OCI-LY7 (cell line): ENCODE measurements around the gene SLC35E1. TPM values are rescaled to one million over a fixed set of nuclear protein-coding genes. Genes with fewer than 3 reads are reported as not detected.
"Not testable (repeated sequence)": the region's sequence is repeated elsewhere in the genome, so short reads cannot be mapped to it uniquely, and the experiment has no call there.

ENCODE experiments used
- BruUV-seq: library from RNA; stranded (reverse); fragments of 400-500 nt; replicated peaks from 2 replicates; lab custom pipeline; 2021; lab: Mats Ljungman, UMichigan
- CTCF ChIA-PET: fragments of 300-600 bp; sonication (Branson Sonifier 250); formaldehyde crosslinking; loops from one replicate; lab custom pipeline; 2022; ENCODE audit warnings: antibody characterized with exemption; ENCODE audit not compliant: unreplicated experiment; lab: Charles Lee
- POLR2A ChIA-PET: fragments of 300-600 bp; sonication (Branson Sonifier 250); formaldehyde crosslinking; loops from one replicate; lab custom pipeline; 2022; ENCODE audit warnings: antibody characterized with exemption; lab: Charles Lee
- DNase-seq: peaks from one replicate; pipeline ENCODE4 v3.0.0-alpha.2; 2015; ENCODE audit warnings: low spot score
- H2AFZ ChIP-seq: fragments of 200-600 bp; sonication (generic), shearing (Covaris generic); 2 replicates; pipeline ENCODE4 v1.6.1; 2014; ENCODE audit warnings: mild to moderate bottlenecking, antibody characterized with exemption, low read length, moderate library complexity
- H3K27ac ChIP-seq: fragments of 200-600 bp; sonication (generic); 2 replicates; pipeline ENCODE4 v1.5.1; 2014; ENCODE audit warnings: mixed run types, low read depth, mild to moderate bottlenecking, moderate library complexity, low read length, inconsistent platforms; ENCODE audit not compliant: poor library complexity, severe bottlenecking
- H3K36me3 ChIP-seq: fragments of 200-600 bp; sonication (generic); 2 replicates; pipeline ENCODE4 v1.6.1; 2014; ENCODE audit warnings: mild to moderate bottlenecking, antibody characterized with exemption, low read length, moderate library complexity, mixed read lengths; ENCODE audit not compliant: insufficient read depth
- H3K4me1 ChIP-seq: fragments of 200-600 bp; sonication (generic); 2 replicates; pipeline ENCODE4 v1.5.1; 2014; ENCODE audit warnings: mild to moderate bottlenecking, low read length; ENCODE audit not compliant: insufficient read depth, poor library complexity, severe bottlenecking
- H3K4me2 ChIP-seq: fragments of 200-600 bp; sonication (generic); 2 replicates; pipeline ENCODE4 v1.6.1; 2014; ENCODE audit warnings: mild to moderate bottlenecking, low read length
- H3K4me3 ChIP-seq: fragments of 200-600 bp; sonication (generic); 2 replicates; pipeline ENCODE4 v1.5.1; 2014; ENCODE audit warnings: mild to moderate bottlenecking, low read depth, low read length; ENCODE audit not compliant: poor library complexity, severe bottlenecking
- H3K79me2 ChIP-seq: fragments of 200-600 bp; sonication (generic); 2 replicates; pipeline ENCODE4 v1.6.1; 2016; ENCODE audit warnings: low read depth, mild to moderate bottlenecking, low read length, moderate library complexity, mixed read lengths; ENCODE audit not compliant: insufficient read depth
- H3K9me2 ChIP-seq: fragments of 200-600 bp; sonication (generic); 2 replicates; pipeline ENCODE4 v1.6.1; 2016; ENCODE audit warnings: mild to moderate bottlenecking, low read length, mixed read lengths; ENCODE audit not compliant: insufficient read depth
- H3K9me3 ChIP-seq: fragments of 200-600 bp; sonication (generic); 2 replicates; pipeline ENCODE4 v1.6.1; 2014; ENCODE audit warnings: mild to moderate bottlenecking, mixed run types, low read length, mixed read lengths
- H4K20me1 ChIP-seq: fragments of 200-600 bp; sonication (generic); 2 replicates; pipeline ENCODE4 v1.6.1; 2014; ENCODE audit warnings: mild to moderate bottlenecking, antibody characterized with exemption, low read length, moderate library complexity, mixed read lengths; ENCODE audit not compliant: insufficient read depth
- CTCF ChIP-seq: fragments of 200-600 bp; sonication (generic); conservative IDR thresholded peaks from 2 replicates; pipeline ENCODE4 v1.5.1; 2014; ENCODE audit warnings: mild to moderate bottlenecking, antibody characterized with exemption, low read length, moderate library complexity, mixed read lengths
- EZH2phosphoT487 ChIP-seq: fragments of 200-600 bp; sonication (generic); IDR thresholded peaks from 2 replicates; pipeline ENCODE4 v1.6.1; 2018; ENCODE audit warnings: low read depth, borderline replicate concordance, mild to moderate bottlenecking, mixed run types, antibody characterized with exemption, low read length, moderate library complexity, mixed read lengths
- intact Hi-C: fragments of 100-400 bp; cut with micrococcal nuclease; formaldehyde crosslinking; loops from one replicate; pipeline ENCODE4 v1.10.0; 2022; ENCODE audit not compliant: unreplicated experiment
- total RNA-seq, 2 experiments: library from RNA; depleted of rRNA in 1 of 2; stranded (reverse); fragments of >200 nt in 1 of 2; shearing (Covaris generic) in 1 of 2; gene quantifications; 2 replicates each; pipeline ENCODE4 v1.2.3, GENCODE V29; 2014 to 2022

Gene SLC35E1
- total RNA-seq, 2 experiments from 2014 or later, result 21.1 to 41.2 TPM

GRCh38 chr19:16548956-16549355, 23.3 kb downstream of the SLC35E1 start:
- TF ChIP-seq CTCF, result no peak
- TF ChIP-seq EZH2phosphoT487, result no peak
- Histone ChIP-seq H3K79me2 (peaks cover 17% of the 10 kb centered on the region; the same call in 1 of the 2 replicates), H3K9me2 (no peaks in the 10 kb centered on the region), H3K36me3 (peaks cover 29% of the 10 kb centered on the region), H4K20me1 (no peaks in the 10 kb centered on the region), H3K27ac (no peak overlapping the region), H3K9me3 (no peaks in the 10 kb centered on the region), H3K4me2 (no peak overlapping the region), H3K4me1 (peaks cover 17% of the 10 kb centered on the region), H2AFZ (no peak overlapping the region), H3K4me3 (no peak overlapping the region)
- DNase-seq, result no peak
- ChIA-PET CTCF (interaction anchor here (0.6 kb wide), 1 partner anchor 171 kb away, joined by 4 read pairs; no protein-coding TSS in a partner anchor), POLR2A (interaction anchor here (0.8 kb wide), 1 partner anchor 80 kb away, joined by 4 read pairs; no protein-coding TSS in a partner anchor)
- intact Hi-C loops, result no loop called here
- no TSS peak for BruUV-seq

- H3K9me3 ChIP-seq, result no peaks in the 10 kb centered on the region
- no peak overlapping the region for H2AFZ ChIP-seq
- peaks cover 33% of the 10 kb centered on the region for H3K4me1 ChIP-seq
- H3K4me3 ChIP-seq, result peak overlapping the region; percentile 34
- intact Hi-C loops, result loop anchor here (5.0 kb wide), 1 partner anchor 43 kb away; no protein-coding TSS in a partner anchor
- no peaks in the 10 kb centered on the region for H3K9me2 ChIP-seq
- peak; percentile 49 for DNase-seq
- H3K79me2 ChIP-seq, result peaks cover 57% of the 10 kb centered on the region
- H3K4me2 ChIP-seq, result peak overlapping the region; percentile 61
- no TSS peak for BruUV-seq
- peaks cover 12% of the 10 kb centered on the region; the same call in 1 of the 2 replicates for H4K20me1 ChIP-seq
- ChIA-PET CTCF (no interaction called here), POLR2A (interaction anchor here (1.0 to 2.1 kb wide), 2 partner anchors 40 to 101 kb away, joined by 3 to 4 read pairs; no protein-coding TSS in a partner anchor)
- TF ChIP-seq CTCF (no peak), EZH2phosphoT487 (no peak)
- H3K36me3 ChIP-seq, result peaks cover 20% of the 10 kb centered on the region
- peak overlapping the region; percentile 57 for H3K27ac ChIP-seq
Measured at GRCh38 chr19:16544473-16545231, 27.6 kb downstream of the SLC35E1 start.

- H2AFZ ChIP-seq, CTCF ChIA-PET, DNase-seq, H3K9me2 ChIP-seq, BruUV-seq, H3K9me3 ChIP-seq: not testable (repeated sequence)
- POLR2A ChIA-PET, result interaction anchor here (0.6 to 2.1 kb wide), 6 partner anchors 43 to 581 kb away, joined by 3 to 7 read pairs (median 4); no protein-coding TSS in a partner anchor
- H3K36me3 ChIP-seq, result peaks cover 28% of the 10 kb centered on the region
- H3K27ac ChIP-seq, result peak overlapping the region; percentile 71
- H3K4me2 ChIP-seq, result peak overlapping the region; percentile 95
- peaks cover 12% of the 10 kb centered on the region; the same call in 1 of the 2 replicates for H4K20me1 ChIP-seq
- peak overlapping the region; percentile 96 for H3K4me3 ChIP-seq
- H3K4me1 ChIP-seq, result peaks cover 33% of the 10 kb centered on the region
- peaks cover 66% of the 10 kb centered on the region for H3K79me2 ChIP-seq
- intact Hi-C loops, result loop anchor here (1.0 to 5.0 kb wide), 3 partner anchors 29 to 85 kb away; partner anchors contain the start of genes MED26 and SLC35E1
Measured at GRCh38 chr19:16543734-16544133, 28.5 kb downstream of the SLC35E1 start.
